ENCODE results near the gene LRMDA.

Gene LRMDA

DNA sequence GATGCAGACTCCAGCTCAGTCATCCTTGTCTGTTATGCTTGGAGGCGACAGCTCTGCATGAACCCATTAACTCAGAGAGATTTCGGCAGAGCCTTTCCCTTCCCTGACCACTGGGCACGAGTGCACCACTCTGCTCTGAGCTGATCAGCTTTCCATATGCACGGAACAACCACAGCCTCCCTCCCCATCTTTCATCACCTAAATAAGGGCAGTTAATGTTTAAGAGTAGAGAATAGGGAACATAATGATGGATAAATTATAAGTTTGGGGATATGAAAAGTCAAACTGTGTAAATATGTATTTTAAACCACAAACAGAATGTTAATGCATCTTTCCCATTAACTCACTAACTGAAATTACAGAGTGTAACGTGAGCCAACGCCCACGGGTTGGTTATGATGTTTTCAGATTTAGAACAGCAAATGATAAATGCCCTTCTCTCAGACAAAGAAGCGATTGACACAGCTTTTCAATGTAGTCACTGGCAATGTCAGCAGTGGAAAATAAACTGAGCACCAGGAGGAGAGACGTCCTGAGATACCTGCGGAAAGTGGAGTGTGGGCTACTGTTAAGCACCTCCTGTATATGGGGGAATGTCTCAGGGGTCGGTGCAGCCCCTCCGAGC is 658.2 kb downstream of the LRMDA start:
- no peak for DNase-seq (ENCODE audit: low read depth)
- TF ChIP-seq, protein P1, sequence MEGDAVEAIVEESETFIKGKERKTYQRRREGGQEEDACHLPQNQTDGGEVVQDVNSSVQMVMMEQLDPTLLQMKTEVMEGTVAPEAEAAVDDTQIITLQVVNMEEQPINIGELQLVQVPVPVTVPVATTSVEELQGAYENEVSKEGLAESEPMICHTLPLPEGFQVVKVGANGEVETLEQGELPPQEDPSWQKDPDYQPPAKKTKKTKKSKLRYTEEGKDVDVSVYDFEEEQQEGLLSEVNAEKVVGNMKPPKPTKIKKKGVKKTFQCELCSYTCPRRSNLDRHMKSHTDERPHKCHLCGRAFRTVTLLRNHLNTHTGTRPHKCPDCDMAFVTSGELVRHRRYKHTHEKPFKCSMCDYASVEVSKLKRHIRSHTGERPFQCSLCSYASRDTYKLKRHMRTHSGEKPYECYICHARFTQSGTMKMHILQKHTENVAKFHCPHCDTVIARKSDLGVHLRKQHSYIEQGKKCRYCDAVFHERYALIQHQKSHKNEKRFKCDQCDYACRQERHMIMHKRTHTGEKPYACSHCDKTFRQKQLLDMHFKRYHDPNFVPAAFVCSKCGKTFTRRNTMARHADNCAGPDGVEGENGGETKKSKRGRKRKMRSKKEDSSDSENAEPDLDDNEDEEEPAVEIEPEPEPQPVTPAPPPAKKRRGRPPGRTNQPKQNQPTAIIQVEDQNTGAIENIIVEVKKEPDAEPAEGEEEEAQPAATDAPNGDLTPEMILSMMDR (IDR thresholded peaks at IDR 0.05; ENCODE audit: low read depth, low read length, missing control alignments): no peak
- in situ Hi-C loops (cut with HindIII; ENCODE audit: low sequenced_read_pairs): no loop called here
- no peak overlapping the region for H3K4me3 ChIP-seq (ENCODE audit: low read depth, low read length)

DNA sequence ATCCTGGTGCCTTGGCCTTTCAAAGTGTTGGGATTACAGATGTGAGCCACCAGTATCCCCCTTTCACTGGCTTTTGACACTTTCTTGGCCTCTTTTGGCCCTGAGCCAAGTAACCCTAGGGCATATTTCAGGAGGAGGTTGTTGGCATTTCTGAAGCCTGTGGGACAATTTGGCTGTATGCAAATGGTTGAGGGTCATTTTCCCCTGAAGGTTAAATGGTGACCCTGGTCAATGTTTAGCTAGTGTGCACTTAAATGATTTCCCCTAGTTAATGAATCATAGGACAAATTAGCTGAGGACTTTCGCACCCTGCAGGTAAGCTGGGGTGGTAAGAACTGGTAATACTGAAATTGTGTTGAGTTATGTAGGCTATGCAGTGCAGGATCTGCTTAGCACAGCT is 660.5 kb downstream of the LRMDA start:
- TF ChIP-seq, protein P1 (IDR thresholded peaks at IDR 0.05; ENCODE audit: low read depth, low read length, missing control alignments): no peak

DNA sequence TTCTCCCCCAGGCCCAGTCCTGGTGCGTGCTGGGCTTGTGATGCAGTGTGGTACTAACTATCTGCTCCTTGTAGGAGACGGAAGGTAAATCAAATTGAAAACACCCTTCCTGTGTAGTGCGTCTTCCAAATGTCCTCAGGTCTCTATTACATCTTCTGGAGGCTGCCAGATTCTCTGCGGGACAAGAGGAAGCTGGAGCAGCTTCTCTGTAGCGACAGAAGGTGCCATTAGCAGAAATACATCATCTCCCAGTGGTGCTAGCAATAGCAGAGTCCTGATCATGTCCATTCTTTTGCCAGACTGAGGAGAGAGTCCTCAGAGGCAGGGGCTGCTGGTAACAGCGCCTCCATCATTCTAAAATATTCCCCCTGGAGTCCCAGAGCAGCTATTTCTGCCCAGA is 675.2 kb downstream of the LRMDA start:
- DNase-seq (ENCODE audit: low read depth): no peak
- TF ChIP-seq, protein P1 (IDR thresholded peaks at IDR 0.05; ENCODE audit: low read depth, low read length, missing control alignments): no peak
- H3K4me3 ChIP-seq (ENCODE audit: low read depth, low read length): no peak overlapping the region
- in situ Hi-C loops (cut with HindIII; ENCODE audit: low sequenced_read_pairs): no loop called here

More for the DNA sequence above, 660.5 kb downstream of the LRMDA start:
- no peak overlapping the region for H3K4me3 ChIP-seq (ENCODE audit: low read depth, low read length)
- in situ Hi-C loops (cut with HindIII; ENCODE audit: low sequenced_read_pairs): no loop called here
- DNase-seq (ENCODE audit: low read depth): no peak

DNA sequence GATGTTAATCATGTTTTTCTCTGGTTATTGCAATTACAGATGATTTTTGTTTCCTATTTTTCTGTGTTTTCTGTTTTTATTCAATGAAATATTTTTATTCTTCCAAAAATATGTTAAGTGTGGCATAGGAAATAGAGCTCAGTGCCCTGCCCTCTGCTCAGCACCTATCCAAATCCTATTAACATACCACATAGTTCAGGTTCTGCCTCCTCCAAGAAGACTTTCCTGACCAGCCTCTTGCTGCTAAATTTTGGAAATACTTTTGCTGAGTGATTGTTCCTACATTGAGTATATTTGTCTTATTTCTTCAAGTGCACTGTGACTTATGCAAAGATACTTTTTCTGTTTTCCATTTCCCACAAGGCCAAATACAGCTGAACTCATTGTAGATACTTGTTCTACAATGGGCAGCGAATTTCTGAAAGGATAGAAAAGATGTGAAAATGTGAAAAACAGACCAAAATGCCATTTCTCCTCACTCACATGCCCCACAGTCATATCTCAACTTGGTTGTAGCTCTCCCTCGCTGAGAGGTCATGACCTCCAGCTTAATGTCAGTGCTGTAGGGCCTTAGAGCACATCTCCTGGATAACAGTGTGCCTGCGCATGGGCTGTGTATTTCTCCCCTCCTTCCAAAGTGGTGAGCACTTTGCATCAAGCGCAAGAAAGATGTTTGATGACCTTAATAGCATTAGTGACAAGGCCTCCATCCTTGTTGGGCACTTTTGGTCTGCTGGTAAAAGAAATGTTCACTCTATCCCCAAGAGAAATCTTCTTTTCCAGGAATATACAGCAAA is 677.3 kb downstream of the LRMDA start:
- TF ChIP-seq, protein P1 (IDR thresholded peaks at IDR 0.05; ENCODE audit: low read depth, low read length, missing control alignments): no peak
- DNase-seq (ENCODE audit: low read depth): no peak
- H3K4me3 ChIP-seq (ENCODE audit: low read depth, low read length): no peak overlapping the region
- in situ Hi-C loops (cut with HindIII; ENCODE audit: low sequenced_read_pairs): no loop called here

DNA sequence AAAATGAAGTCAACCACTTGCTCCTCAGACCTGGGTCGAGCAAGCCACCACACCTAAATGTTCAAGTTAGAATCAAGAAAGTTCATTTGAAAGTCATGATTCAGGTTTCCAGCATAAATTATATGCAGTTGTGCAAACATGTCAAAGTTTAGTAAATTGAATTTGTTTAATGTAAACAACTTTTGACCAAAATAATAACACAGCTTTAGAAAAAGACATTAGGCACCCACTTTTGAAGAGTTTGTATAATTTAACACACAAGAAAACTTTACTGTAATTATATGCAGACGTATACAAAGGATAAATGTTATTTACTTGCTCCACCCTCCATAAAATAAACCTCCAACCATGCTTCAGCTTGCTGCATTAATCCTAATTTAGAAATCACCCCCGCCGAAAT is 680.0 kb downstream of the LRMDA start:
- TF ChIP-seq, protein P1 (IDR thresholded peaks at IDR 0.05; ENCODE audit: low read depth, low read length, missing control alignments): no peak
- in situ Hi-C loops (cut with HindIII; ENCODE audit: low sequenced_read_pairs): no loop called here
- DNase-seq (ENCODE audit: low read depth): no peak
- H3K4me3 ChIP-seq (ENCODE audit: low read depth, low read length): no peak overlapping the region

DNA sequence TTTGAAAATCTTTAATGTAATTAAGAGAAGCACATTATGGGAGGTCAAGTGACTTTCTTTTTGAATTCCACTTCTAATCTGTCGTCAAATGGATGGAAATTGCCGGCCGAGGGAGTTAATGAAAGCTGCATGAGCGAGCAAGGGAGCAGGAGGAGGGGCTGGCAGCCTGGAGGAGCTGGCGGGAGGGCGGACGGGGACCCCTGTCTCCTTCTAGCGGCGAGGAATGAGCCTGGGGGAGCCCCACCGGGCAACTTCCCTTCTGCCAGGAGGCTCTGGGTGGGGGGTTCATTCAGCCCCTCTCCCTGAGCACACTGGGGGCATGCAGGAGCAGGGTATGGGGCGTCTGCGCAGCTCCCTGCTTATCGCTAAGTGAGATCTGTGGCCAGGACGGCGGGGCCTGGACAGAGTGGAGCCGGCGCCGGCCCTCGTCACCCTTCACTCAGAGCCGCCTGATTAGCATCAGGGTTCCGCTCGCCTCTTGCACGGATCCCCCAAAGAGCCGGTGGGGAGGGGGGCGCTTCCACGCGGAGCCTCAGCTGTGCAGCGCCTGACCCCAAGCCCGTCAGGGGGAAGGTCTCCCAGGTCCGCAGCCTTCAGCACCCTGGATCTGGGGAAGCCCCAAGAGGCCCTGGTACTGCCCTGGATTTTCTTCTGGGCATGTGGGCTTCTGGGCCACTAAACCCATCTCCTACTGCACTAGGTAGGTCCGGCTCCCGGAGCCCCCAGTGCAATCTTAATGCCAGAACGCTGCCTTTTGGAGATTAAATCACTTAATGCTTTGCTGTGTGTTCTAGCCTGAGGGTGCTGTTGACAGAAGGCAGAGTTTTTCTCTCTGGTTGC is 680.8 kb downstream of the LRMDA start:
- TF ChIP-seq, protein P1 (IDR thresholded peaks at IDR 0.05; ENCODE audit: low read depth, low read length, missing control alignments): no peak
- no peak overlapping the region for H3K4me3 ChIP-seq (ENCODE audit: low read depth, low read length)
- in situ Hi-C loops (cut with HindIII; ENCODE audit: low sequenced_read_pairs): no loop called here

More for the DNA sequence above, 680.8 kb downstream of the LRMDA start:
- no peak for DNase-seq (ENCODE audit: low read depth)

Data from astrocyte of the cerebellum (primary cell).